Esophagus squamous epithelium (tissue), 5 donors: Measurements from ENCODE around the gene RPS29. TPM values are rescaled to one million over a fixed set of nuclear protein-coding genes. Genes with fewer than 3 reads are reported as not detected.
"Not testable (repeated sequence)": the region's sequence is repeated elsewhere in the genome, so short reads cannot be mapped to it uniquely, and the experiment has no call there.

Experiments
- DNase-seq: peaks from one replicate; lab custom pipeline; 2025; lab: John Stamatoyannopoulos, UW
- H3K27ac ChIP-seq, 4 donors: fragments of 200-600 bp; sonication (generic); one replicate each; pipeline ENCODE4 v1.5.1; 2016 to 2019; ENCODE audit warnings: mild to moderate bottlenecking in 1 of 4
- H3K27me3 ChIP-seq, 4 donors: fragments of 200-600 bp; sonication (generic); 1 replicate in 3 of 4; 2 replicates in 1 of 4; pipeline versions ENCODE4 v1.5.1 to v1.6.0; 2017 to 2021; ENCODE audit warnings: antibody characterized with exemption in 1 of 4
- H3K36me3 ChIP-seq, 3 donors: fragments of 200-600 bp; sonication (generic); one replicate each; pipeline ENCODE4 v1.5.1; 2016 to 2019
- H3K4me1 ChIP-seq, 3 donors: fragments of 200-600 bp; sonication (generic); one replicate each; pipeline ENCODE4 v1.5.1; 2017 to 2019
- H3K4me3 ChIP-seq, 4 donors: fragments of 200-600 bp; sonication (generic); 1 replicate in 3 of 4; 2 replicates in 1 of 4; pipeline ENCODE4 v1.5.1; 2016 to 2019; ENCODE audit warnings: mild to moderate bottlenecking in 2 of 4, moderate library complexity in 1 of 4
- H3K9me3 ChIP-seq, 3 donors: fragments of 200-600 bp; sonication (generic); one replicate each; pipeline ENCODE4 v1.5.1; 2016 to 2019
- POLR2A ChIP-seq, 4 donors: fragments of 450-650 bp; IDR thresholded peaks; one replicate each; pipeline ENCODE4 v1.6.1; 2017; ENCODE audit warnings: antibody characterized with exemption in 4 of 4, mild to moderate bottlenecking in 4 of 4, moderate library complexity in 3 of 4
- WGBS, 2 donors: methylation state at CpG; one replicate each; pipeline ENCODE4 v1.1.5; 2018; 5-methylcytosine and 5-hydroxymethylcytosine counted together
- intact Hi-C: fragments of 100-400 bp; cut with DNase I; formaldehyde crosslinking; loops from one replicate; pipeline ENCODE4 v1.15.0; 2022
- total RNA-seq, 4 donors: library from RNA; depleted of rRNA; stranded (reverse); fragments of >200 nt; gene quantifications; one replicate each; pipeline ENCODE4 v1.1.0, GENCODE V29; 2016
- TF ChIP-seq, protein P1 (sequence below), 6 experiments: fragments of 450-650 bp in 4 of 6; fragments of 200-600 bp in 2 of 6; sonication (generic) in 2 of 6; IDR thresholded peaks; one replicate each; pipeline ENCODE4 v1.5.1; 2016 to 2019; ENCODE audit warnings: antibody characterized with exemption in 6 of 6, mild to moderate bottlenecking in 4 of 6, moderate library complexity in 4 of 6
- donor health status: DM: yes; HTN: yes; CAD: no.

Gene RPS29
- total RNA-seq, 4 donors from 2014 or later: 911 to 13,326 (median 8,997) TPM

DNA sequence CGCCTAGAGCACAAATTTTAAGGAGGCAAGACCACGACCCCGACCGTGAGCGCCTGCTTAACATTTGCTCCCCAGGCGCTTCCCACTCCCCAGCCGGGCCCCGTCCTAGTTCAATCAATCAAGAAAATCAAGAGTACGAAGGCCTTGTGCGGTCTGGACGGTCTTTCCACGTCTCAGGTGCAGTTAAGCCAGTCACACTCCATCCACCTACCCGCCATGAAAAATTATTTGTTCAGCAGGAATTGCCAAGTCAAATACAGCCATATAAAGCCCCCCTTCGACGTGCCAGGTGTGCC is 12.0 kb upstream of the RPS29 start:
- H3K36me3 ChIP-seq: no peaks in the 10 kb centered on the region
- no peaks in the 10 kb centered on the region for H3K27me3 ChIP-seq
- intact Hi-C loops: no loop called here
- peaks cover 0 to 24% (median 0%) of the 10 kb centered on the region in 3 donors for H3K4me1 ChIP-seq
- DNase-seq: no peak
- peak overlapping the region; percentile 95 to 99 (median 98) for H3K27ac ChIP-seq
- peak overlapping the region; percentile 75 to 95 (median 84) for H3K4me3 ChIP-seq
- TF ChIP-seq, protein P1, sequence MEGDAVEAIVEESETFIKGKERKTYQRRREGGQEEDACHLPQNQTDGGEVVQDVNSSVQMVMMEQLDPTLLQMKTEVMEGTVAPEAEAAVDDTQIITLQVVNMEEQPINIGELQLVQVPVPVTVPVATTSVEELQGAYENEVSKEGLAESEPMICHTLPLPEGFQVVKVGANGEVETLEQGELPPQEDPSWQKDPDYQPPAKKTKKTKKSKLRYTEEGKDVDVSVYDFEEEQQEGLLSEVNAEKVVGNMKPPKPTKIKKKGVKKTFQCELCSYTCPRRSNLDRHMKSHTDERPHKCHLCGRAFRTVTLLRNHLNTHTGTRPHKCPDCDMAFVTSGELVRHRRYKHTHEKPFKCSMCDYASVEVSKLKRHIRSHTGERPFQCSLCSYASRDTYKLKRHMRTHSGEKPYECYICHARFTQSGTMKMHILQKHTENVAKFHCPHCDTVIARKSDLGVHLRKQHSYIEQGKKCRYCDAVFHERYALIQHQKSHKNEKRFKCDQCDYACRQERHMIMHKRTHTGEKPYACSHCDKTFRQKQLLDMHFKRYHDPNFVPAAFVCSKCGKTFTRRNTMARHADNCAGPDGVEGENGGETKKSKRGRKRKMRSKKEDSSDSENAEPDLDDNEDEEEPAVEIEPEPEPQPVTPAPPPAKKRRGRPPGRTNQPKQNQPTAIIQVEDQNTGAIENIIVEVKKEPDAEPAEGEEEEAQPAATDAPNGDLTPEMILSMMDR (IDR thresholded peaks at IDR 0.05): no peak
- no peak for TF ChIP-seq POLR2A (IDR thresholded peaks at IDR 0.05)
- no peaks in the 10 kb centered on the region for H3K9me3 ChIP-seq
- WGBS, 2 donors: 0% methylated on average over 10 to 15 of the region's 15 CpGs

DNA sequence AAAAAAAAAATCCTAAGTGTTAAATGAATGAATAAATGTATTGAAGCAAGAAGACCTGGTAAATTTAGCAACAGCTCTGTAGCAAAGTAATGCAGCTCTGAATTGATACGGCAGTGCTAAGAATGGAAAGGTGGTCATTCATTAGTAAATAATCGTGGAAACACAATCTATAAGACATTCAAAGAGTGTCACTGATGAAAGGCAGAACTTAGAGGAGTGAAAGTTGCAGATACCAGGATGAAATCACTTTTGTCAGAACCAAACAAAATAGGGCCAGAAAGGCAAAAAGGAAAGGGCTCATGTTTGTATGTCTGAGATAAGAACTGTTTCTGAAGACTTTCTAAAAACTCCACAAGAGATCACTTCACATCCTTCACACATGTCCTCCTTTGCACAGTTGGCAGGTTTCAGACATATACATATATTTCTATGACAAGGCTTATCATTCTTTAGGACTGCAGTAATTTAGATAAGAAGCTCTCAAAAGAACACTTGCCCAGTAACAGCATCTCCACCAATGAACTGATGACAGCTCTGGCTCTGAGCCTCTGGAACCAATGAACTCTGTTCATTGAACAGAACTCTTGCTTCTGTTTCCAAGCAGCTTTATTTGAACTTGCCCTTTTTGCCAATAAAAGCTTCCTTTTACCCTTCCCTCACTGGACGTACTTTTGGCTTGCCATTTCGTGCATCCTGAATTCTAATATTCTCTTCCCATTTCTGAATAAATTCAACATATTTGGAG is 8.3 kb upstream of the RPS29 start:
- no peak for DNase-seq
- no peaks in the 10 kb centered on the region for H3K27me3 ChIP-seq
- TF ChIP-seq, protein P1 (IDR thresholded peaks at IDR 0.05): no peak
- no peak for TF ChIP-seq POLR2A (IDR thresholded peaks at IDR 0.05)
- no peak overlapping the region for H3K4me3 ChIP-seq
- 44 to 51% methylated on average over 4 of the region's 4 CpGs for WGBS, 2 donors
- peaks cover 0 to 10% (median 0%) of the 10 kb centered on the region in 3 donors for H3K4me1 ChIP-seq
- intact Hi-C loops: no loop called here
- no peaks in the 10 kb centered on the region for H3K36me3 ChIP-seq
- H3K27ac ChIP-seq: no peak overlapping the region
- H3K9me3 ChIP-seq: no peaks in the 10 kb centered on the region

DNA sequence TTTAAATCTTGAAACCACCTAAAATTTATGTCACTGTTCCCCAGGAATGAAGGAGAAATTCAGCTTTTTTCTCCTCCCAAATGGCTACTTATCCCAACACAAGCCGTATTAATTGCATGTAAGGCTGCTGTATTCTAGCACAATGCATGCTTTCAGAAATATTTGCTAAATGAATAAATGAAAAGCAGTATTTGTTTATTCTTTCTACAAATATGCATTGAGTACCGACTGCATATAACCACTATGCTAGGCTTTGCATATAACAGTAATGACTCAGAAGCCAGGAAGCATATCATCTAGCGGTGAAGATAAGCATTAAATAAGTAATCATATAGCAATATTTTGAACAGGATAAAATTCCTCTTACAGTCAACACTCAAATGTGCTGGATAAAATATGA is 6.8 kb upstream of the RPS29 start:
- no peaks in the 10 kb centered on the region for H3K27me3 ChIP-seq
- H3K4me1 ChIP-seq: peaks cover 0 to 10% (median 0%) of the 10 kb centered on the region in 3 donors
- no peak overlapping the region for H3K27ac ChIP-seq
- no peak for TF ChIP-seq POLR2A (IDR thresholded peaks at IDR 0.05)
- TF ChIP-seq, protein P1 (IDR thresholded peaks at IDR 0.05): no peak
- 69 to 73% methylated on average over 3 of the region's 3 CpGs for WGBS, 2 donors
- DNase-seq: no peak
- no peak overlapping the region for H3K4me3 ChIP-seq
- H3K9me3 ChIP-seq: no peaks in the 10 kb centered on the region
- no peaks in the 10 kb centered on the region for H3K36me3 ChIP-seq
- intact Hi-C loops: no loop called here

DNA sequence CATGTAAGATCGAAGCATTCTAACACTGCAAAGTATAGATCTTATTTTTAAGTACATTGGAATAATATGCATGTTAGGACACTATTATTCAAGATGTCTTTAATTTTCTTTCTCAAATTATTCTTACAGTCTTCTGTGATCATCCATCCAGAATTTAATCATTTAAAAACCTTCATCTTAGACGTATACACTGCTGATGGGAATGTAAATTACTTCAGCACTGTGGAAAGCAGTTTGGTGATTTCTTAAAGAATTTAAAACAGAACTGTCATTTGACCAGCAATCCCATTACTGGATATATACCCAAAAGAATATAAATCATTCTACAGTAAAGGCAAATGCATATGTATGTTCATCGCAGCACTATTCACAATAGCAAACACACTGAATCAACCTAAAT is 3.2 kb upstream of the RPS29 start:
- WGBS, 2 donors: 86% methylated on average over 3 of the region's 3 CpGs
- DNase-seq: no peak
- H3K27me3 ChIP-seq: no peaks in the 10 kb centered on the region
- no peaks in the 10 kb centered on the region for H3K9me3 ChIP-seq
- no peak overlapping the region for H3K27ac ChIP-seq
- intact Hi-C loops: no loop called here
- TF ChIP-seq, protein P1 (IDR thresholded peaks at IDR 0.05): no peak
- TF ChIP-seq POLR2A (IDR thresholded peaks at IDR 0.05): no peak
- H3K4me1 ChIP-seq: peaks cover 2 to 11% (median 7%) of the 10 kb centered on the region in 3 donors
- peaks cover 0 to 2% (median 0%) of the 10 kb centered on the region in 3 donors for H3K36me3 ChIP-seq
- no peak overlapping the region for H3K4me3 ChIP-seq

DNA sequence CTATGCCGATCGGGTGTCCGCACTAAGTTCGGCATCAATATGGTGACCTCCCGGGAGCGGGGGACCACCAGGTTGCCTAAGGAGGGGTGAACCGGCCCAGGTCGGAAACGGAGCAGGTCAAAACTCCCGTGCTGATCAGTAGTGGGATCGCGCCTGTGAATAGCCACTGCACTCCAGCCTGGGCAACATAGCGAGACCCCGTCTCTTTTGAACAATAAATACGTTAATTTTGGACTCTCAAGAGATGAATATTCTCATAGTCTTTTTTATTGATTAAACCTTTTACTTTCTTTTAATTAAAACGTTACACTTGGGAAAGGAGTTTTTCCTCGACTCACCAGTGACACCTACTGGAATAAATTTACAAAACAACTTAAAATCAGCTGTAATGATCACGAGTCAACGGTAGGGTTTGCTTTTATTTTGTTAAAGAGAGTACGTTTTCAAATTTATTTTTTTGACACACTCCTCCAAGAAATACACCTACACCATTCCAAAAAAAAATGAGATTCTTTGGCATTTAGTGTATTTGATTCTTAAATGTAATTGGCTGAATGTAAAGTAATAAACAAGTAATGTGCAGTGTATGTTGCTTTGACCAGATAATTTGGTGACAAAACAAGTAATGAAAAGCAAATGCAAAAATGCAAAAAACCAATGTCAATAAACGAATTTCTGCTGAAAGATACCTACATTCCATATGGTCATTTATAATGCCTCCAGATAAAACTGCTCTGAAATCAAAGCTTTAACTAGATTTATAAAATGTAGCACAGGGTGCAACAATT is 687 bp upstream of the RPS29 start:
- intact Hi-C loops: no loop called here
- Histone ChIP-seq H3K4me1 (peaks cover 9 to 36% (median 19%) of the 10 kb centered on the region in 3 donors), H3K36me3 (peaks cover 0 to 27% (median 0%) of the 10 kb centered on the region in 3 donors), H3K4me3 (peak overlapping the region; percentile 78 to 96 (median 94)), H3K9me3 (no peaks in the 10 kb centered on the region), H3K27me3 (no peaks in the 10 kb centered on the region), H3K27ac (peak overlapping the region; percentile 95 to 98 (median 96))
- DNase-seq: no peak
- TF ChIP-seq, protein P1 (IDR thresholded peaks at IDR 0.05): peak; percentile 57 to 93 (median 78)
- no peak for TF ChIP-seq POLR2A (IDR thresholded peaks at IDR 0.05)
- 0 to 1% methylated on average over 9 to 12 of the region's 21 CpGs for WGBS, 2 donors

DNA sequence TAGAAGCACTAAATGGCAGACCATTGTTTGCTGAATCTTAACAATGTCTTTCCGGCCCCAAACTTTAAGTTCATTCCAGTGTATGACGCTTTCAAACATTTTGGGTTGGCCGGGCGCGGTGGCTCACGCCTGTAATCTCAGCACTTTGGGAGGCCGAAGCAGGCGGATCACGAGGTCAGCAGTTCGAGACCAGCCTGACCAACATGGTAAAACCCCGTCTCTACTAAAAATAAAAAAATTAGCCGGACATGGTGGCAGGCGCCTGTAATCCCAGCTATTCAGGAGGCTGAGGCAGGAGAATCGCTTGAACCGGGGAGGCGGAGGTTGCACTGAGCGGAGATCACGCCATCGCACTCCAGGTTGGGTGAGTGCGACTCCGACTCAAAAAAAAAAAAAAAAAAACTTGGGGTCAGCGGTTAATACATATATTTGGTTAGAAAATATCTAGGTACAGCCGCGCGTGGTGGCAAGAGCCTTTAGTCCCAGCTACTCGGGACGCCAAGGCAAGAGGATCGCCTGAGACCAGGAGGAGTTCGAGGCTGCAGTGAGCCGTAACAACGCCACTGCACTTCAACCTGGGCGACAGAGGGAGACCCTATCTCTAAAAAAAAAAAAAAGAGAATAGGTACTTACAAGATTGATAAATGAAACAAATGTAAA is 1.1 kb downstream of the RPS29 start:
- peak overlapping the region; percentile 78 to 96 (median 94) for H3K4me3 ChIP-seq
- 4 to 12% methylated on average over 31 to 32 of the region's 32 CpGs for whole genome bisulfite sequencing, 2 donors
- H3K9me3 ChIP-seq, intact Hi-C loops, H3K27me3 ChIP-seq, DNase-seq: not testable (repeated sequence)
- H3K27ac ChIP-seq: peak overlapping the region in 3 of 4 donors; percentile 95 to 98 (median 96)
- H3K36me3 ChIP-seq: peaks cover 0 to 29% (median 0%) of the 10 kb centered on the region in 3 donors
- H3K4me1 ChIP-seq: peaks cover 9 to 52% (median 19%) of the 10 kb centered on the region in 3 donors
